Hindlimb muscle (tissue), 1 donor: Measurements from ENCODE around the gene KLC3. TPM values are rescaled to one million over a fixed set of nuclear protein-coding genes. Genes with fewer than 3 reads are reported as not detected.
"Not testable (repeated sequence)": the region's sequence is repeated elsewhere in the genome, so short reads cannot be mapped to it uniquely, and the experiment has no call there.

ENCODE experiments used
- DNase-seq: peaks from one replicate; pipeline ENCODE4 v3.0.0-alpha.2; 2013
- polyA plus RNA-seq: library from polyadenylated mRNA; unstranded; fragments of 120-200 nt; gene quantifications from one replicate; pipeline ENCODE4 v1.2.1, GENCODE V29; 2013; ENCODE audit not compliant: insufficient read length

KLC3 gene
- polyA plus RNA-seq, 1 donor: 0.41 TPM

- no peak for DNase-seq
Observed at GRCh38 chr19:45320997-45321775, 19.4 kb upstream of the KLC3 start.

- DNase-seq: no peak
Observed at GRCh38 chr19:45321848-45322247, 18.7 kb upstream of the KLC3 start.

- no peak for DNase-seq
Observed at GRCh38 chr19:45322311-45322710, 18.2 kb upstream of the KLC3 start.

- DNase-seq: no peak
Observed at GRCh38 chr19:45322744-45323281, 17.7 kb upstream of the KLC3 start, which contains the start of gene CKM. Gene CKM (minus strand): TSS chr19:45322875. CDS start chr19:45319713, 3,162 bp downstream.

- DNase-seq: peak; percentile 44
Observed at GRCh38 chr19:45323671-45324081, 16.9 kb upstream of the KLC3 start.

GRCh38 chr19:45324349-45324907 lies 16.1 kb upstream of the KLC3 start:
- DNase-seq: no peak

GRCh38 chr19:45327404-45328143 lies 13.0 kb upstream of the KLC3 start:
- DNase-seq: no peak

GRCh38 chr19:45331411-45331810 lies 9.1 kb upstream of the KLC3 start:
- no peak for DNase-seq

- DNase-seq: no peak
Observed at GRCh38 chr19:45333609-45334303, 6.8 kb upstream of the KLC3 start.

GRCh38 chr19:45334881-45335280 lies 5.7 kb upstream of the KLC3 start:
- DNase-seq: not testable (repeated sequence)

GRCh38 chr19:45336696-45337251 lies 3.8 kb upstream of the KLC3 start:
- DNase-seq: no peak

GRCh38 chr19:45339629-45340028 lies 921 bp upstream of the KLC3 start:
- no peak for DNase-seq

- DNase-seq: no peak
Observed at GRCh38 chr19:45340899-45341453, 426 bp downstream of the KLC3 start.

- DNase-seq: no peak
Observed at GRCh38 chr19:45342911-45343310, 2.4 kb downstream of the KLC3 start.

- no peak for DNase-seq
Observed at GRCh38 chr19:45344621-45345505, 4.3 kb downstream of the KLC3 start.

GRCh38 chr19:45345506-45345860 lies 4.9 kb downstream of the KLC3 start:
- no peak for DNase-seq

GRCh38 chr19:45346449-45346848 lies 5.9 kb downstream of the KLC3 start:
- DNase-seq: no peak

- DNase-seq: no peak
Observed at GRCh38 chr19:45347570-45348366, 7.2 kb downstream of the KLC3 start.

GRCh38 chr19:45348367-45349125 lies 8.0 kb downstream of the KLC3 start:
- no peak for DNase-seq

GRCh38 chr19:45349126-45349415 lies 8.5 kb downstream of the KLC3 start:
- no peak for DNase-seq
